ENCODE results near the gene SOBP. TPM values are rescaled to one million over a fixed set of nuclear protein-coding genes. Genes with fewer than 3 reads are reported as not detected.

The SOBP gene
- total and polyA plus RNA-seq, 2 donors (not counting 3 experiments of a cell fraction or from before 2014, with no cell fraction given) = 0.35 to 6.6 TPM

DNA sequence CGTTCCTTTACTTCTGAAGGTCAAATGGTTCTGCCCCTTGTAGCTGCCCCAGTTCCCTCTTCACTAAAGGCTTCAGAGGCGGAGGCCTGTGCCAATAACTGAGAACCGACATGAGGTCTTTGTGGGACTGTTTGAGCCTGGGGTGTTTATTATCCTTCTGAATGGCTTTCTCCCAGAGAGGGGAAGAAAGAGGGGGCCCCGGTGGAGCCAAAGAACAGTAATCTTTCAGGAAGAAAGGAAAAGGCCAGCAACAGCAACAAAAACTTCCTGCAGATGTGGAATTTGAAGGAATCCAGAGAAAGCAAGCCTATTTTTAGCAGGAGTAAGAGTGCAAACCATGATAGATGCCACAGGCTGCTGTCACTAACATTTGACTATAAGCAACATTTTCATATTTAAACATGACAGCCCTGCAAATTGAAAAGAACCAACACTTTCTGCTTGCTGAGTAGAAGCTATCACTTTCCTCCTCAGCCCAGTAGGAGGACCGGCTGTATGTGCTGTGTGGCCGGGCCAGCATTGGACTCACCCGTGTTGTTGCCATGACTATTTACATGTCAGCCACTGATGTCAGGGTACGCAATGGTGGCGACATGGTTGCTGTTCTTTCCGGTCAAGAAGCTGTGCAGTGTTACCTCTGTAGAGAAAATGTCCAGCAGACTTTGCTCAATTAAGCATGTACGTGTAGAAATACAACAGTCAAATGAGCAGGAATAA lies 121.3 kb downstream of the SOBP start:
- peak; percentile 72 for DNase-seq (ENCODE audit: low read depth, low spot score)
- Histone ChIP-seq H3K79me2 (ENCODE audit: control insufficient read depth, insufficient read depth, low read length) (no peaks in the 10 kb centered on the region), H3K27me3 (ENCODE audit: control insufficient read depth in 2 of 2, insufficient read depth in 2 of 2, low read length in 2 of 2) (no peaks in the 10 kb centered on the region), H3K27ac (ENCODE audit: insufficient read depth, low read depth, low read length) (no peak overlapping the region), H3K9ac (replicated peaks; ENCODE audit: extremely low read depth, insufficient read depth, low read length) (no peak overlapping the region), H3K9me3 (replicated peaks; ENCODE audit: control insufficient read depth, insufficient read depth, low read length) (no peaks in the 10 kb centered on the region), H3K9me1 (replicated peaks; ENCODE audit: control insufficient read depth, extremely low read depth, insufficient read depth, low read length) (no peaks in the 10 kb centered on the region), H2AFZ (ENCODE audit: low read depth, low read length) (no peak overlapping the region), H3K4me1 (ENCODE audit: control insufficient read depth, extremely low read depth, insufficient read depth, low read length) (peaks cover 11% of the 10 kb centered on the region), H4K20me1 (replicated peaks; ENCODE audit: control insufficient read depth, extremely low read depth, insufficient read depth, low read length) (no peaks in the 10 kb centered on the region), H3K36me3 (ENCODE audit: control insufficient read depth in 2 of 2, extremely low read depth in 1 of 2, insufficient read depth in 2 of 2, low read length in 2 of 2) (no peaks in the 10 kb centered on the region), H3K4me2 (ENCODE audit: insufficient read depth, low read length) (no peak overlapping the region), H3K4me3 (replicated peaks in 1 of 3; ENCODE audit: insufficient read depth in 1 of 3, low read depth in 1 of 3, low read length in 3 of 3) (no peak overlapping the region)
- CTCF ChIA-PET = interaction anchor here (1.0 to 1.5 kb wide), 3 partner anchors 10 to 15 kb away, joined by 3 to 5 read pairs (median 3); no protein-coding TSS in a partner anchor
- FAIRE-seq = peak; percentile 28
- dilution Hi-C loops (cut with MboI; ENCODE audit: extremely low pct_ligation_motif_present, low sequenced_read_pairs) (no loop called here), intact Hi-C loops (cut with micrococcal nuclease) (no loop called here)
- POLR2A ChIA-PET = no interaction called here
- BruUV-seq (replicated peaks) = no TSS peak
- TF ChIP-seq GATA2 (IDR thresholded peaks at IDR 0.05; ENCODE audit: insufficient read depth, insufficient read length, low read depth, low read length) = no peak
- TF ChIP-seq, protein P1, sequence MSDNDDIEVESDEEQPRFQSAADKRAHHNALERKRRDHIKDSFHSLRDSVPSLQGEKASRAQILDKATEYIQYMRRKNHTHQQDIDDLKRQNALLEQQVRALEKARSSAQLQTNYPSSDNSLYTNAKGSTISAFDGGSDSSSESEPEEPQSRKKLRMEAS (IDR thresholded peaks at IDR 0.05; ENCODE audit: insufficient read depth, insufficient read length) = no peak
- TF ChIP-seq JUN (IDR thresholded peaks at IDR 0.05; ENCODE audit: borderline replicate concordance, insufficient read depth, insufficient read length, low read depth) = no peak
- TF ChIP-seq EZH2 (IDR thresholded peaks at IDR 0.05; ENCODE audit: borderline replicate concordance, low read depth, low read length, severe bottlenecking) = no peak
- TF ChIP-seq, protein P2, sequence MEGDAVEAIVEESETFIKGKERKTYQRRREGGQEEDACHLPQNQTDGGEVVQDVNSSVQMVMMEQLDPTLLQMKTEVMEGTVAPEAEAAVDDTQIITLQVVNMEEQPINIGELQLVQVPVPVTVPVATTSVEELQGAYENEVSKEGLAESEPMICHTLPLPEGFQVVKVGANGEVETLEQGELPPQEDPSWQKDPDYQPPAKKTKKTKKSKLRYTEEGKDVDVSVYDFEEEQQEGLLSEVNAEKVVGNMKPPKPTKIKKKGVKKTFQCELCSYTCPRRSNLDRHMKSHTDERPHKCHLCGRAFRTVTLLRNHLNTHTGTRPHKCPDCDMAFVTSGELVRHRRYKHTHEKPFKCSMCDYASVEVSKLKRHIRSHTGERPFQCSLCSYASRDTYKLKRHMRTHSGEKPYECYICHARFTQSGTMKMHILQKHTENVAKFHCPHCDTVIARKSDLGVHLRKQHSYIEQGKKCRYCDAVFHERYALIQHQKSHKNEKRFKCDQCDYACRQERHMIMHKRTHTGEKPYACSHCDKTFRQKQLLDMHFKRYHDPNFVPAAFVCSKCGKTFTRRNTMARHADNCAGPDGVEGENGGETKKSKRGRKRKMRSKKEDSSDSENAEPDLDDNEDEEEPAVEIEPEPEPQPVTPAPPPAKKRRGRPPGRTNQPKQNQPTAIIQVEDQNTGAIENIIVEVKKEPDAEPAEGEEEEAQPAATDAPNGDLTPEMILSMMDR (IDR thresholded peaks at IDR 0.05; ENCODE audit: extremely low read depth in 1 of 2, insufficient read depth in 1 of 2, low read depth in 1 of 2, low read length in 2 of 2) = no peak
- TF ChIP-seq MYC (IDR thresholded peaks at IDR 0.05; ENCODE audit: low read depth, low read length) = no peak
- no peak for TF ChIP-seq POLR2A (IDR thresholded peaks at IDR 0.05; ENCODE audit: low read depth, low read length)
- TF ChIP-seq FOS (IDR thresholded peaks at IDR 0.05; ENCODE audit: borderline replicate concordance, insufficient read depth, low read length) = no peak
- TF ChIP-seq POLR2AphosphoS5 (IDR thresholded peaks at IDR 0.05; ENCODE audit: insufficient read depth, low read depth, low read length) = no peak
